CD4-positive, alpha-beta memory T cell (primary cell): ENCODE results near the gene COX20. TPM values are rescaled to one million over a fixed set of nuclear protein-coding genes. Genes with fewer than 3 reads are reported as not detected.

Experiments used
- CTCF ChIA-PET: fragments of 350-600 bp; sonication (Branson Sonifier 250); formaldehyde crosslinking; loops from one replicate; lab custom pipeline; 2021; ENCODE audit warnings: inconsistent platforms; ENCODE audit not compliant: partially characterized antibody; lab: Charles Lee
- POLR2A ChIA-PET: fragments of 350-600 bp; sonication (Branson Sonifier 250); formaldehyde crosslinking; loops from one replicate; lab custom pipeline; 2021; ENCODE audit not compliant: partially characterized antibody; lab: Charles Lee
- DNase-seq, 5 donors: peaks; one replicate each; pipeline versions ENCODE4 v3.0.0 to v3.0.0-alpha.2; 2020 to 2022; ENCODE audit warnings: mixed read lengths in 1 of 5
- H3K27ac ChIP-seq: one replicate; pipeline ENCODE4 v1.7.0; 2013; ENCODE audit warnings: low read depth, low read length
- H3K27me3 ChIP-seq: 2 replicates; pipeline ENCODE4 v1.7.0; 2013; ENCODE audit warnings: mild to moderate bottlenecking, low read length, moderate library complexity; ENCODE audit not compliant: insufficient read depth
- H3K36me3 ChIP-seq: 2 replicates; pipeline ENCODE4 v1.7.0; 2013; ENCODE audit warnings: mild to moderate bottlenecking, low read length, moderate library complexity; ENCODE audit not compliant: insufficient read depth
- H3K4me1 ChIP-seq: 2 replicates; pipeline ENCODE4 v1.7.0; 2013; ENCODE audit warnings: mild to moderate bottlenecking, low read length, moderate library complexity; ENCODE audit not compliant: insufficient read depth
- H3K4me3 ChIP-seq, 2 donors: one replicate each; pipeline ENCODE4 v1.7.0; 2013; ENCODE audit warnings: low read length in 2 of 2, mild to moderate bottlenecking in 1 of 2
- H3K9me3 ChIP-seq, 2 donors: one replicate each; pipeline ENCODE4 v1.7.0; 2013; ENCODE audit warnings: low read length in 2 of 2, control low read depth in 1 of 2; ENCODE audit not compliant: control insufficient read depth in 1 of 2
- H3K27ac Mint-ChIP-seq, 7 donors: one replicate each; pipeline ENCODE4 v1.8.0; 2020 to 2021; ENCODE audit warnings: mixed read lengths in 7 of 7, mild to moderate bottlenecking in 6 of 7, inconsistent platforms in 3 of 7, moderate library complexity in 3 of 7
- H3K27me3 Mint-ChIP-seq, 2 donors: one replicate each; pipeline ENCODE4 v1.8.0; 2020 to 2021; ENCODE audit warnings: mixed read lengths in 2 of 2
- H3K36me3 Mint-ChIP-seq, 2 donors: one replicate each; pipeline ENCODE4 v1.8.0; 2020 to 2021; ENCODE audit warnings: mixed read lengths in 2 of 2, inconsistent platforms in 1 of 2, mild to moderate bottlenecking in 1 of 2
- H3K4me1 Mint-ChIP-seq, 4 donors: one replicate each; pipeline ENCODE4 v1.8.0; 2020 to 2021; ENCODE audit warnings: mixed read lengths in 4 of 4, mild to moderate bottlenecking in 1 of 4
- H3K4me3 Mint-ChIP-seq, 8 donors: one replicate each; pipeline ENCODE4 v1.8.0; 2020 to 2021; ENCODE audit warnings: mixed read lengths in 8 of 8, mild to moderate bottlenecking in 7 of 8, moderate library complexity in 6 of 8, inconsistent platforms in 3 of 8
- H3K9me3 Mint-ChIP-seq, 8 donors: one replicate each; pipeline ENCODE4 v1.8.0; 2020 to 2021; ENCODE audit warnings: mixed read lengths in 8 of 8, mild to moderate bottlenecking in 5 of 8, inconsistent platforms in 3 of 8, moderate library complexity in 1 of 8
- intact Hi-C: fragments of 100-400 bp; cut with micrococcal nuclease; formaldehyde crosslinking; loops from one replicate; pipeline ENCODE4 v1.15.1; 2023
- polyA plus RNA-seq, 2 donors: library from polyadenylated mRNA; unstranded; fragments of 300-500 nt; fragmentation: Illumina TruSeq; gene quantifications; one replicate each; pipeline ENCODE4 v1.2.3, GENCODE V29; 2021
- total RNA-seq, 2 experiments: library from RNA; stranded (reverse); gene quantifications; one replicate each; pipeline ENCODE4 v1.2.3, GENCODE V29; 2021

The COX20 gene
- total and polyA plus RNA-seq, 4 experiments from 2014 or later, result 31.3 to 65.7 (median 37.8) TPM

- ChIA-PET POLR2A (interaction anchor here (0.6 to 25.0 kb wide), 2 partner anchors 16 to 66 kb away, joined by 3 to 1465 read pairs; partner anchors contain the start of gene HNRNPU), CTCF (interaction anchor here (1.6 to 8.4 kb wide), 3 partner anchors 13 to 24 kb away, joined by 5 to 97 read pairs (median 5); partner anchors contain the start of gene HNRNPU)
- Histone ChIP-seq H3K9me3 (no peaks in the 10 kb centered on the region), H3K4me3 (no peak overlapping the region), H3K27ac (no peak overlapping the region), H3K36me3 (peaks cover 34% of the 10 kb centered on the region), H3K4me1 (peaks cover 62% of the 10 kb centered on the region), H3K27me3 (no peaks in the 10 kb centered on the region)
- Mint-ChIP-seq H3K27me3 (no peaks in the 10 kb centered on the region), H3K4me3 (peak overlapping the region in 2 of 8 donors; percentile 5 to 42), H3K36me3 (peaks cover 48 to 73% of the 10 kb centered on the region in 2 donors), H3K4me1 (peaks cover 40 to 91% (median 58%) of the 10 kb centered on the region in 4 donors), H3K9me3 (peaks cover 0 to 3% (median 0%) of the 10 kb centered on the region in 8 donors), H3K27ac (peak overlapping the region; percentile 18 to 100 (median 53))
- intact Hi-C loops, result no loop called here
- DNase-seq, result no peak
Measured at GRCh38 chr1:244839656-244840055, 4.2 kb downstream of the COX20 start.

DNA sequence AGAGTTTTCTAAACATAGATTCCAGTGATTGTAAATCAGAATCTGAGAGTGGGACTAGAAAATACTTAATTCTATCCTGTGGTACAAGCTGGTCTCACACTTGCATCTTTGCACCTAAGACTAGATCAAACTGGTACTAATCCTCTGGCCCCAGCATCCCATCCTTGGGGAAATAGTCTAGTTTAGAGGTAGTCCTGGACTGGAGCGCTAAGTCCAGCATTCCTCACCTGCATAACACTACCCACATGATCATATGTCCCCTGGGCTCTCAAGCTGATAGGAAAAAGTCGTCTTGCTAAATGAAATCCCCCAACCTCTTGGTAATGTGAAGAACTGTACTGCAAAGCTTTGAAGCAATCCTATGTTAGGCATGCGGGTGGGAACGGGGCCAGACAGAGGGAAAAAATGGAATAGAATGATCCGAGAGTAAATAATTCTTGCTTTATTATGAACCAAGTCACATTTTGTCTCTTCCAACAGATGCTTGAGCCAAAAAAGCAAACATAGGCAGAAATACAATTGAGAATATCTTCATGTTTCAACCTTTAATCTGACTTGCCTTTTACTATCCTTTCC lies 4.8 kb downstream of the COX20 start:
- H3K4me1 Mint-ChIP-seq, result peaks cover 41 to 89% (median 59%) of the 10 kb centered on the region in 4 donors
- H3K27ac ChIP-seq, result no peak overlapping the region

GRCh38 chr1:244841273-244841927 lies 5.9 kb downstream of the COX20 start:
- no peak for DNase-seq
- H3K9me3 Mint-ChIP-seq, result peaks cover 0 to 3% (median 0%) of the 10 kb centered on the region in 8 donors
- Histone ChIP-seq H3K9me3 (no peaks in the 10 kb centered on the region), H3K27me3 (no peaks in the 10 kb centered on the region), H3K4me3 (no peak overlapping the region), H3K27ac (peak overlapping the region; percentile 10), H3K4me1 (peaks cover 58% of the 10 kb centered on the region), H3K36me3 (peaks cover 48% of the 10 kb centered on the region)
- H3K36me3 Mint-ChIP-seq, result peaks cover 63 to 79% of the 10 kb centered on the region in 2 donors
- peaks cover 43 to 90% (median 61%) of the 10 kb centered on the region in 4 donors for H3K4me1 Mint-ChIP-seq
- intact Hi-C loops, result no loop called here
- CTCF ChIA-PET, result interaction anchor here (0.9 to 1.6 kb wide), 2 partner anchors 11 to 40 kb away, joined by 3 to 7 read pairs; no protein-coding TSS in a partner anchor
- no peak overlapping the region for H3K4me3 Mint-ChIP-seq
- peak overlapping the region in 3 of 7 donors; percentile 16 to 100 (median 86) for H3K27ac Mint-ChIP-seq
- POLR2A ChIA-PET, result interaction anchor here (1.3 to 25.0 kb wide), 2 partner anchors 14 to 128 kb away, joined by 4 to 1465 read pairs; partner anchors contain the start of gene HNRNPU
- no peaks in the 10 kb centered on the region for H3K27me3 Mint-ChIP-seq

More for the DNA sequence above, 4.8 kb downstream of the COX20 start:
- Mint-ChIP-seq H3K27me3 (no peaks in the 10 kb centered on the region), H3K27ac (peak overlapping the region; percentile 44 to 100 (median 68)), H3K4me3 (peak overlapping the region in 1 of 8 donors; percentile 25), H3K36me3 (peaks cover 53 to 73% of the 10 kb centered on the region in 2 donors), H3K9me3 (peaks cover 0 to 3% (median 0%) of the 10 kb centered on the region in 8 donors)
- peaks cover 62% of the 10 kb centered on the region for H3K4me1 ChIP-seq
- intact Hi-C loops, result no loop called here
- POLR2A ChIA-PET, result interaction anchor here (25.0 kb wide), 1 partner anchor 16 kb away, joined by 1465 read pairs; the partner anchor contains the start of gene HNRNPU
- no peaks in the 10 kb centered on the region for H3K9me3 ChIP-seq
- H3K36me3 ChIP-seq, result peaks cover 40% of the 10 kb centered on the region
- CTCF ChIA-PET, result interaction anchor here (1.6 to 8.4 kb wide), 3 partner anchors 13 to 23 kb away, joined by 5 to 97 read pairs (median 5); partner anchors contain the start of gene HNRNPU
- no peaks in the 10 kb centered on the region for H3K27me3 ChIP-seq
- H3K4me3 ChIP-seq, result no peak overlapping the region
- DNase-seq, result no peak

- Histone ChIP-seq H3K4me3 (no peak overlapping the region), H3K9me3 (no peaks in the 10 kb centered on the region), H3K36me3 (peaks cover 54% of the 10 kb centered on the region), H3K27ac (no peak overlapping the region), H3K27me3 (no peaks in the 10 kb centered on the region), H3K4me1 (peaks cover 45% of the 10 kb centered on the region)
- Mint-ChIP-seq H3K4me3 (no peak overlapping the region), H3K36me3 (peaks cover 66 to 86% of the 10 kb centered on the region in 2 donors), H3K27ac (peak overlapping the region in 6 of 7 donors; percentile 7 to 100 (median 50)), H3K9me3 (peaks cover 0 to 2% (median 0%) of the 10 kb centered on the region in 8 donors), H3K4me1 (peaks cover 31 to 90% (median 51%) of the 10 kb centered on the region in 4 donors), H3K27me3 (no peaks in the 10 kb centered on the region)
- CTCF ChIA-PET, result interaction anchor here (0.7 to 1.9 kb wide), 4 partner anchors 8 to 199 kb away, joined by 3 to 8 read pairs (median 4); partner anchors contain the start of genes COX20 and HNRNPU
- POLR2A ChIA-PET, result interaction anchor here (0.9 to 25.4 kb wide), 3 partner anchors 1 to 126 kb away, joined by 3 to 1465 read pairs (median 1465); partner anchors contain the start of genes COX20 and HNRNPU
- DNase-seq, result no peak
- intact Hi-C loops, result no loop called here
Measured at GRCh38 chr1:244843148-244843978, 7.9 kb downstream of the COX20 start.

- H3K27me3 ChIP-seq, result no peaks in the 10 kb centered on the region
- peak overlapping the region in 2 of 8 donors; percentile 35 to 36 for H3K4me3 Mint-ChIP-seq
- intact Hi-C loops, result loop anchor here (1.0 kb wide), 1 partner anchor 7 kb away; no protein-coding TSS in a partner anchor
- H3K27ac ChIP-seq, result no peak overlapping the region
- H3K4me1 ChIP-seq, result peaks cover 47% of the 10 kb centered on the region
- H3K4me3 ChIP-seq, result no peak overlapping the region
- peak overlapping the region in 6 of 7 donors; percentile 3 to 62 (median 42) for H3K27ac Mint-ChIP-seq
- H3K36me3 Mint-ChIP-seq, result peaks cover 59 to 88% of the 10 kb centered on the region in 2 donors
- H3K27me3 Mint-ChIP-seq, result no peaks in the 10 kb centered on the region
- no peaks in the 10 kb centered on the region for H3K9me3 ChIP-seq
- H3K36me3 ChIP-seq, result peaks cover 54% of the 10 kb centered on the region
- ChIA-PET POLR2A (interaction anchor here (0.9 to 25.4 kb wide), 3 partner anchors 0 to 125 kb away, joined by 3 to 1465 read pairs (median 1465); partner anchors contain the start of genes COX20 and HNRNPU), CTCF (interaction anchor here (1.0 to 2.3 kb wide), 3 partner anchors 9 to 198 kb away, joined by 3 to 8 read pairs (median 7); partner anchors contain the start of gene COX20)
- peaks cover 35 to 90% (median 52%) of the 10 kb centered on the region in 4 donors for H3K4me1 Mint-ChIP-seq
- no peak for DNase-seq
- H3K9me3 Mint-ChIP-seq, result peaks cover 0 to 1% (median 0%) of the 10 kb centered on the region in 8 donors
Measured at GRCh38 chr1:244844155-244845121, 9.0 kb downstream of the COX20 start.
